Fibroblast of lung (primary cell): ENCODE data around the gene ATG5. TPM values are rescaled to one million over a fixed set of nuclear protein-coding genes. Genes with fewer than 3 reads are reported as not detected.
A peak's percentile ranks its signal among the peaks of the same experiment; 100 is the strongest.

Experiments
- DNase-seq, 2 donors: peaks; one replicate each; pipeline versions ENCODE4 v3.0.0 to v3.0.0-alpha.2; 2010; ENCODE audit warnings: low read depth in 2 of 2
- H2AFZ ChIP-seq: 2 replicates; pipeline ENCODE4 v1.5.1; 2012; ENCODE audit warnings: low read length, control low read depth, inconsistent platforms
- H3K27ac ChIP-seq: 2 replicates; pipeline ENCODE4 v1.5.1; 2011; ENCODE audit warnings: low read length, control low read depth; ENCODE audit not compliant: insufficient read depth
- H3K27me3 ChIP-seq: 2 replicates; pipeline ENCODE4 v1.5.1; 2011; ENCODE audit warnings: mild to moderate bottlenecking, low read length; ENCODE audit not compliant: control insufficient read depth, insufficient read depth
- H3K36me3 ChIP-seq: 2 replicates; pipeline ENCODE4 v1.5.1; 2011; ENCODE audit warnings: low read length; ENCODE audit not compliant: control insufficient read depth, insufficient read depth
- H3K4me1 ChIP-seq: 2 replicates; pipeline ENCODE4 v1.5.1; 2011; ENCODE audit warnings: low read length; ENCODE audit not compliant: control insufficient read depth, insufficient read depth; ENCODE audit errors: extremely low read depth
- H3K4me2 ChIP-seq: 2 replicates; pipeline ENCODE4 v1.5.1; 2011; ENCODE audit warnings: low read length, control low read depth; ENCODE audit not compliant: insufficient read depth; ENCODE audit errors: extremely low read depth
- H3K4me3 ChIP-seq, 4 experiments: fragments of 200-600 bp in 1 of 4; sonication (generic) in 1 of 4; replicated peaks in 1 of 4; 2 replicates each; pipeline ENCODE4 v1.5.1; 2011 to 2016; ENCODE audit warnings: low read length in 4 of 4, low read depth in 3 of 4, mild to moderate bottlenecking in 3 of 4, control low read depth in 2 of 4, inconsistent platforms in 1 of 4, mixed read lengths in 1 of 4; ENCODE audit not compliant: insufficient read depth in 1 of 4; ENCODE audit errors: control extremely low read depth in 1 of 4
- H3K79me2 ChIP-seq: 2 replicates; pipeline ENCODE4 v1.5.1; 2012; ENCODE audit warnings: mild to moderate bottlenecking, low read length, inconsistent platforms; ENCODE audit not compliant: control insufficient read depth, insufficient read depth
- H3K9ac ChIP-seq: 2 replicates; pipeline ENCODE4 v1.5.1; 2011; ENCODE audit warnings: mild to moderate bottlenecking, low read length, control low read depth; ENCODE audit not compliant: insufficient read depth
- H3K9me3 ChIP-seq: 2 replicates; pipeline ENCODE4 v1.5.1; 2012; ENCODE audit warnings: low read depth, low read length; ENCODE audit not compliant: control insufficient read depth, insufficient read depth
- H4K20me1 ChIP-seq: 2 replicates; pipeline ENCODE4 v1.5.1; 2011; ENCODE audit warnings: low read length; ENCODE audit not compliant: control insufficient read depth, insufficient read depth; ENCODE audit errors: extremely low read depth
- EZH2 ChIP-seq: IDR thresholded peaks from 2 replicates; pipeline ENCODE4 v1.5.1; 2012; ENCODE audit warnings: low read length, control low read depth, mild to moderate bottlenecking; ENCODE audit errors: missing control alignments
- polyA plus RNA-seq, 2 donors: library from polyadenylated mRNA; depleted of rRNA in 1 of 2; stranded (reverse) in 1 of 2; unstranded in 1 of 2; fragments of >200 nt; gene quantifications; 2 replicates each; pipeline ENCODE4 v1.2.1, GENCODE V29; 2011 to 2012; ENCODE audit warnings: missing spikeins in 1 of 2
- total RNA-seq: library from RNA; depleted of rRNA; stranded (reverse); fragments of >200 nt; gene quantifications from 2 replicates; pipeline ENCODE4 v1.2.1, GENCODE V29; 2014
- TF ChIP-seq, protein P1 (sequence below), 2 donors: IDR thresholded peaks in 1 of 2; conservative IDR thresholded peaks in 1 of 2; 1 replicate in 1 of 2; 2 replicates in 1 of 2; pipeline ENCODE4 v1.5.1; 2011 to 2012; ENCODE audit warnings: low read length in 2 of 2, control low read depth in 1 of 2, inconsistent platforms in 1 of 2, low read depth in 1 of 2, mild to moderate bottlenecking in 1 of 2

The ATG5 gene
- total and polyA plus RNA-seq, 2 donors (not counting 1 experiment from before 2014, with no cell fraction given) = 38.6 to 64.7 TPM

DNA sequence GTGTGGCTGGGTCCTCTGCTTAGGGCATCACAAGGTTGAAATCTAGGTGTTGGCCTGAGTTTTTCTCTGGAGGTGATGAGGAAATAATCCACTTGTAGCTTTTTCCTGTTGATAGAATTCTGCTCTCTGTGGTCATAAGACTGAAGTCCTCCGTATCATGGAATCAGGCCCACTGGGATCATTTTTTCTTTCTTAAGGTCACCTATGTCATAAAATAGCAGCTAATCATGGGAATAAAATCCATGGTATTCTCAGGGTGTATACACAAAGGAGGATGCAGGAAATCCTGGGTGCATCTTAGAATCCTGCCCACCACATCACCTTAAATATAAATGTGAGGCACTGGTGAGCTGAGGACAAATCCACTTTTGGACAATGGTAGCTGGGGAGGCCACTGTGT, 166.7 kb downstream of the ATG5 start:
- TF ChIP-seq EZH2 = no peak
- TF ChIP-seq, protein P1, sequence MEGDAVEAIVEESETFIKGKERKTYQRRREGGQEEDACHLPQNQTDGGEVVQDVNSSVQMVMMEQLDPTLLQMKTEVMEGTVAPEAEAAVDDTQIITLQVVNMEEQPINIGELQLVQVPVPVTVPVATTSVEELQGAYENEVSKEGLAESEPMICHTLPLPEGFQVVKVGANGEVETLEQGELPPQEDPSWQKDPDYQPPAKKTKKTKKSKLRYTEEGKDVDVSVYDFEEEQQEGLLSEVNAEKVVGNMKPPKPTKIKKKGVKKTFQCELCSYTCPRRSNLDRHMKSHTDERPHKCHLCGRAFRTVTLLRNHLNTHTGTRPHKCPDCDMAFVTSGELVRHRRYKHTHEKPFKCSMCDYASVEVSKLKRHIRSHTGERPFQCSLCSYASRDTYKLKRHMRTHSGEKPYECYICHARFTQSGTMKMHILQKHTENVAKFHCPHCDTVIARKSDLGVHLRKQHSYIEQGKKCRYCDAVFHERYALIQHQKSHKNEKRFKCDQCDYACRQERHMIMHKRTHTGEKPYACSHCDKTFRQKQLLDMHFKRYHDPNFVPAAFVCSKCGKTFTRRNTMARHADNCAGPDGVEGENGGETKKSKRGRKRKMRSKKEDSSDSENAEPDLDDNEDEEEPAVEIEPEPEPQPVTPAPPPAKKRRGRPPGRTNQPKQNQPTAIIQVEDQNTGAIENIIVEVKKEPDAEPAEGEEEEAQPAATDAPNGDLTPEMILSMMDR (conservative IDR thresholded peaks at IDR 0.05 in 1 of 2, IDR thresholded peaks at IDR 0.05 in 1 of 2; ENCODE audit: low read depth in 1 of 2, low read length in 2 of 2) = no peak
- DNase-seq = peak in 1 of 2 donors; percentile 81

DNA sequence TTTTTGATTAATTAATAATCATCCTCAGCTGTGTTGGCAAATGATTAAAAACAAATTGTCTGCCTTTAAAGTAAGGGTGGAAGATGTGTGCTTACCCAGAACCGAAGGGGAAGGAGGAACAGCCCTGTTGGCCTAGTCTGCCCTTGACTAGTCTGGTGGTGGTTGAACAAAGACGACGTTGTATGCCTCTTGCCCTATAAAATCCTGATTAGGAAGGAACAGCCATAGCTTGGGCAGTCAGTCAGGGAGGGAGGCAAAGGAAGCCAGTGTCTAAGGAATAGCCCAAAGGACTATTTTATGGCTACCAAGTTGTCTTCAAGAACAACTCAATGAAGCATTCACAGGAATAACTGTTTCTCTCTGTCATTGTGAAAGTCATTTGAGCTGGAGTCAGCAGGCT, 168.7 kb downstream of the ATG5 start:
- DNase-seq = no peak
- H3K27me3 ChIP-seq = no peaks in the 10 kb centered on the region
- H3K36me3 ChIP-seq = no peaks in the 10 kb centered on the region
- no peak overlapping the region for H3K4me3 ChIP-seq
- H3K9me3 ChIP-seq = no peaks in the 10 kb centered on the region
- no peaks in the 10 kb centered on the region for H3K79me2 ChIP-seq
- no peaks in the 10 kb centered on the region for H4K20me1 ChIP-seq
- peaks cover 16% of the 10 kb centered on the region for H3K4me1 ChIP-seq
- H3K27ac ChIP-seq = no peak overlapping the region
- TF ChIP-seq, protein P1 (conservative IDR thresholded peaks at IDR 0.05 in 1 of 2, IDR thresholded peaks at IDR 0.05 in 1 of 2; ENCODE audit: low read depth in 1 of 2, low read length in 2 of 2) = no peak
- H2AFZ ChIP-seq = no peak overlapping the region
- H3K4me2 ChIP-seq = peak overlapping the region; percentile 2
- H3K9ac ChIP-seq = no peak overlapping the region

More for the DNA sequence above, 166.7 kb downstream of the ATG5 start:
- H3K36me3 ChIP-seq = no peaks in the 10 kb centered on the region
- peak overlapping the region; percentile 59 for H3K27ac ChIP-seq
- no peak overlapping the region for H3K9ac ChIP-seq
- H3K9me3 ChIP-seq = no peaks in the 10 kb centered on the region
- no peak overlapping the region for H3K4me2 ChIP-seq
- H4K20me1 ChIP-seq = no peaks in the 10 kb centered on the region
- no peak overlapping the region for H2AFZ ChIP-seq
- H3K4me3 ChIP-seq = no peak overlapping the region
- H3K27me3 ChIP-seq = no peaks in the 10 kb centered on the region
- peaks cover 20% of the 10 kb centered on the region for H3K4me1 ChIP-seq
- H3K79me2 ChIP-seq = no peaks in the 10 kb centered on the region

DNA sequence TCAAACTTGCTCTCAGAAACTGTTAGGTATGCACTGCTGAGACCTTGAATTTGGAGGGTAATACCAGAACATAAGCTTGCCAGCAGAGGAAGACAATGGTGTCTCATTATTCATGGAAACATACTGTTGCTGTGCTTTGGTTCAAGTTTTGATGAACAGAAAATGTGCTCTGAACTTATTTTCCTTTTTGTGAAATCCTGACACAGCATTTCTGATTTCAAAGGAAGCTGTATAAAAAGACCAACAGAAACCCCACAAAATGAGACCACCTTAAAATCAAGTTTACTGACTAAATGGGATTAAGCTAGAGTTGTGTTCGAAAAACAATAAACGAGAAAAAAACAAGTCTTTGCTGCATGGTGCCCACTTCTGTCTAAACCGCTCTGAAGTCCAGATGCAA, 169.1 kb downstream of the ATG5 start:
- Histone ChIP-seq H3K27me3 (no peaks in the 10 kb centered on the region), H3K4me2 (peak overlapping the region; percentile 3), H3K79me2 (no peaks in the 10 kb centered on the region), H3K4me1 (peaks cover 16% of the 10 kb centered on the region), H3K9ac (no peak overlapping the region), H3K9me3 (no peaks in the 10 kb centered on the region), H2AFZ (no peak overlapping the region), H3K4me3 (no peak overlapping the region), H3K27ac (no peak overlapping the region), H4K20me1 (no peaks in the 10 kb centered on the region), H3K36me3 (no peaks in the 10 kb centered on the region)
- TF ChIP-seq, protein P1 (conservative IDR thresholded peaks at IDR 0.05 in 1 of 2, IDR thresholded peaks at IDR 0.05 in 1 of 2; ENCODE audit: low read depth in 1 of 2, low read length in 2 of 2) = no peak
- TF ChIP-seq EZH2 = no peak
- no peak for DNase-seq
